Measurements from ENCODE around the gene NACC2. TPM values are rescaled to one million over a fixed set of nuclear protein-coding genes. Genes with fewer than 3 reads are reported as not detected.

NACC2 gene
- total and polyA plus RNA-seq, 2 experiments from 2014 or later, result 4.4 to 12.0 TPM

- no peaks in the 10 kb centered on the region for H3K27me3 ChIP-seq
- H3K9me3 ChIP-seq (ENCODE audit: low read depth), result no peaks in the 10 kb centered on the region
- DNase-seq (ENCODE audit: low read depth in 1 of 2, low spot score in 1 of 2), result no peak
- H3K4me1 ChIP-seq (ENCODE audit: low read depth), result peaks cover 14% of the 10 kb centered on the region
- no peak overlapping the region for H3K4me3 ChIP-seq
- no peak overlapping the region for H3K27ac ChIP-seq
- TF ChIP-seq CTCF (IDR thresholded peaks at IDR 0.05; ENCODE audit: low read depth, low read length), result no peak
- H3K36me3 ChIP-seq, result peaks cover 3% of the 10 kb centered on the region
Measured at GRCh38 chr9:136115206-136115605, 20.1 kb upstream of the NACC2 start.

- no peak overlapping the region for H3K4me3 ChIP-seq
- H3K36me3 ChIP-seq, result peaks cover 3% of the 10 kb centered on the region
- H3K9me3 ChIP-seq (ENCODE audit: low read depth), result no peaks in the 10 kb centered on the region
- H3K27me3 ChIP-seq, result no peaks in the 10 kb centered on the region
- no peak for TF ChIP-seq CTCF (IDR thresholded peaks at IDR 0.05; ENCODE audit: low read depth, low read length)
- H3K27ac ChIP-seq, result no peak overlapping the region
- peaks cover 16% of the 10 kb centered on the region for H3K4me1 ChIP-seq (ENCODE audit: low read depth)
- no peak for DNase-seq (ENCODE audit: low read depth in 1 of 2, low spot score in 1 of 2)
Measured at GRCh38 chr9:136114610-136115009, 19.5 kb upstream of the NACC2 start.

DNA sequence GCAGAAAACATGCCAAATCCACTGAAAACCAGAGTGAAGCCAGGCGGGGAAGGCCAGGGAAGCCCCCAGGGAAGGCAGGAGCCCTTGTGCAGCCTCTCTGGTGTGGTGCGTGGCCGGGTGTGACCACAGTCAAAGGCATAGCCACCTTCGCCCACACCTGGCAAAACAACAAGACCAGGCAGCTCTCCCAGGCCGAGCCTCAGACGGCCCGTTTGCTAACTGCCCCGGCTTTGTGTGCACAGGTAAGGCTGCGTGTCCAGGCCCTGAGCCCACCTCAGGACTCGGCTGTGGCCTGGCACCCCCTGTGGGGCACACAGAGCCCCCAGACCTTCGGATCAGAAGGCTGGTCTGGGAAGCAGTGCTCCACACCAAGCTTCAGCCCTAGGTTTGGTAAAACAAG lies 17.5 kb upstream of the NACC2 start:
- TF ChIP-seq CTCF (IDR thresholded peaks at IDR 0.05; ENCODE audit: low read depth, low read length), result no peak
- Histone ChIP-seq H3K9me3 (ENCODE audit: low read depth) (no peaks in the 10 kb centered on the region), H3K27me3 (no peaks in the 10 kb centered on the region), H3K4me1 (ENCODE audit: low read depth) (peaks cover 19% of the 10 kb centered on the region), H3K27ac (no peak overlapping the region), H3K36me3 (peaks cover 3% of the 10 kb centered on the region), H3K4me3 (no peak overlapping the region)
- no peak for DNase-seq (ENCODE audit: low read depth in 1 of 2, low spot score in 1 of 2)

GRCh38 chr9:136111910-136112309 lies 16.8 kb upstream of the NACC2 start:
- Histone ChIP-seq H3K27ac (no peak overlapping the region), H3K4me1 (ENCODE audit: low read depth) (peaks cover 16% of the 10 kb centered on the region), H3K27me3 (no peaks in the 10 kb centered on the region), H3K36me3 (peaks cover 3% of the 10 kb centered on the region), H3K4me3 (no peak overlapping the region), H3K9me3 (ENCODE audit: low read depth) (no peaks in the 10 kb centered on the region)
- no peak for TF ChIP-seq CTCF (IDR thresholded peaks at IDR 0.05; ENCODE audit: low read depth, low read length)
- no peak for DNase-seq (ENCODE audit: low read depth in 1 of 2, low spot score in 1 of 2)

DNA sequence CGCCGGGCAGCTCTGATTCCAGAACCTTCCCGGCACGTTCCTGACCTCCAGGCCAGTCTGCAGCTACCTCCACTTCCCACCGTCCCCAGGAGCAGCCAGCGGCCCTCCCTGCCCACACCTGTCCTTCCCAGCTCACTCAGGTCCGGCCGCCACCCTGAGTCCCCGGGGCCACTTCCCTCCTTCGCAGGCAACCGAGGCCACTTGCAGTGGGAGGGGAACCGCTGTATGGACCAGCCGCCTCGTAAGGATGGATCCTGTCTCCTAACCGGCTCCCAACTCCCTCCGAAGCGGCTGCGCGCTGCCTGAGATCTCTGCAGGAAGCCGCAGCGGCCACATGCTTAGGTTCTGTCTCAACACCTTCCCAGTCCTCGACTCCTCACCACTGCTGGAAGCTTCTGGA lies 16.1 kb upstream of the NACC2 start:
- Histone ChIP-seq H3K27ac (no peak overlapping the region), H3K4me3 (no peak overlapping the region), H3K4me1 (ENCODE audit: low read depth) (peaks cover 19% of the 10 kb centered on the region), H3K36me3 (peaks cover 3% of the 10 kb centered on the region), H3K9me3 (ENCODE audit: low read depth) (no peaks in the 10 kb centered on the region), H3K27me3 (no peaks in the 10 kb centered on the region)
- no peak for TF ChIP-seq CTCF (IDR thresholded peaks at IDR 0.05; ENCODE audit: low read depth, low read length)
- no peak for DNase-seq (ENCODE audit: low read depth in 1 of 2, low spot score in 1 of 2)

Data from cardiac muscle cell (in vitro differentiated cells and primary cell).